ENCODE results near the gene RHBG.

The RHBG gene

GRCh38 chr1:156409439-156409838 lies 40.4 kb downstream of the RHBG start:
- no peak for DNase-seq (ENCODE audit: low read depth)
- H3K4me3 ChIP-seq (ENCODE audit: low read depth, low read length), result no peak overlapping the region
- TF ChIP-seq MYC (IDR thresholded peaks at IDR 0.05; ENCODE audit: low read depth, low read length), result no peak
- no peak for TF ChIP-seq POLR2A (IDR thresholded peaks at IDR 0.05; ENCODE audit: extremely low read depth, insufficient read length)
- no peak for TF ChIP-seq MAX (IDR thresholded peaks at IDR 0.05; ENCODE audit: low read depth, low read length)
- no peak for TF ChIP-seq CTCF (IDR thresholded peaks at IDR 0.05; ENCODE audit: low read depth, low read length)

GRCh38 chr1:156410238-156410637 lies 41.2 kb downstream of the RHBG start:
- TF ChIP-seq POLR2A (IDR thresholded peaks at IDR 0.05; ENCODE audit: extremely low read depth, insufficient read length) (no peak), CTCF (IDR thresholded peaks at IDR 0.05; ENCODE audit: low read depth, low read length) (no peak), MYC (IDR thresholded peaks at IDR 0.05; ENCODE audit: low read depth, low read length) (no peak), MAX (IDR thresholded peaks at IDR 0.05; ENCODE audit: low read depth, low read length) (no peak)
- no peak for DNase-seq (ENCODE audit: low read depth)
- H3K4me3 ChIP-seq (ENCODE audit: low read depth, low read length), result no peak overlapping the region

- TF ChIP-seq MAX (IDR thresholded peaks at IDR 0.05; ENCODE audit: low read depth, low read length) (no peak), MYC (IDR thresholded peaks at IDR 0.05; ENCODE audit: low read depth, low read length) (no peak), POLR2A (IDR thresholded peaks at IDR 0.05; ENCODE audit: extremely low read depth, insufficient read length) (no peak), CTCF (IDR thresholded peaks at IDR 0.05; ENCODE audit: low read depth, low read length) (no peak)
- H3K4me3 ChIP-seq (ENCODE audit: low read depth, low read length), result no peak overlapping the region
- no peak for DNase-seq (ENCODE audit: low read depth)
Measured at GRCh38 chr1:156410740-156411139, 41.7 kb downstream of the RHBG start.

GRCh38 chr1:156412653-156413321 lies 43.8 kb downstream of the RHBG start:
- TF ChIP-seq MAX (IDR thresholded peaks at IDR 0.05; ENCODE audit: low read depth, low read length), result no peak
- no peak for TF ChIP-seq POLR2A (IDR thresholded peaks at IDR 0.05; ENCODE audit: extremely low read depth, insufficient read length)
- TF ChIP-seq MYC (IDR thresholded peaks at IDR 0.05; ENCODE audit: low read depth, low read length), result no peak
- no peak for TF ChIP-seq CTCF (IDR thresholded peaks at IDR 0.05; ENCODE audit: low read depth, low read length)
- no peak overlapping the region for H3K4me3 ChIP-seq (ENCODE audit: low read depth, low read length)
- no peak for DNase-seq (ENCODE audit: low read depth)

GRCh38 chr1:156413391-156414246 lies 44.6 kb downstream of the RHBG start:
- TF ChIP-seq MYC (IDR thresholded peaks at IDR 0.05; ENCODE audit: low read depth, low read length), result no peak
- no peak for TF ChIP-seq MAX (IDR thresholded peaks at IDR 0.05; ENCODE audit: low read depth, low read length)
- no peak for TF ChIP-seq POLR2A (IDR thresholded peaks at IDR 0.05; ENCODE audit: extremely low read depth, insufficient read length)
- no peak for TF ChIP-seq CTCF (IDR thresholded peaks at IDR 0.05; ENCODE audit: low read depth, low read length)
- no peak for DNase-seq (ENCODE audit: low read depth)
- H3K4me3 ChIP-seq (ENCODE audit: low read depth, low read length), result no peak overlapping the region

All from NB4 (cell line).